Spleen (tissue), 11 donors: ENCODE results near the gene PLEKHJ1. TPM values are rescaled to one million over a fixed set of nuclear protein-coding genes. Genes with fewer than 3 reads are reported as not detected.

Source experiments
- DNase-seq: peaks from one replicate; pipeline ENCODE4 v3.0.0-alpha.2; 2020
- H3K27ac ChIP-seq, 8 donors: fragments of 200-600 bp; sonication (generic) in 7 of 8; 1 replicate in 4 of 8; 2 replicates in 4 of 8; pipeline versions ENCODE4 v1.5.0 to v1.8.0; 2016 to 2021; ENCODE audit warnings: inconsistent platforms in 4 of 8, mild to moderate bottlenecking in 4 of 8, moderate library complexity in 1 of 8
- H3K27me3 ChIP-seq, 7 donors: fragments of 200-600 bp; sonication (generic) in 6 of 7; replicated peaks in 1 of 7; 1 replicate in 4 of 7; 2 replicates in 3 of 7; pipeline versions ENCODE4 v1.5.0 to v1.8.0; 2016 to 2021; ENCODE audit warnings: inconsistent platforms in 3 of 7, mild to moderate bottlenecking in 1 of 7
- H3K36me3 ChIP-seq, 6 donors: fragments of 200-600 bp; sonication (generic) in 5 of 6; 1 replicate in 4 of 6; 2 replicates in 2 of 6; pipeline versions ENCODE4 v1.5.0 to v1.8.0; 2016 to 2021; ENCODE audit warnings: inconsistent platforms in 2 of 6
- H3K4me1 ChIP-seq, 6 donors: fragments of 200-600 bp; sonication (generic) in 5 of 6; 1 replicate in 3 of 6; 2 replicates in 3 of 6; pipeline versions ENCODE4 v1.5.0 to v1.8.0; 2016 to 2021; ENCODE audit warnings: inconsistent platforms in 3 of 6
- H3K4me3 ChIP-seq, 8 donors: fragments of 200-600 bp; sonication (generic) in 7 of 8; 1 replicate in 4 of 8; 2 replicates in 4 of 8; pipeline versions ENCODE4 v1.5.0 to v1.8.0; 2016 to 2021; ENCODE audit warnings: inconsistent platforms in 4 of 8, mild to moderate bottlenecking in 4 of 8, moderate library complexity in 2 of 8
- H3K9me3 ChIP-seq, 8 donors: fragments of 200-600 bp; sonication (generic) in 7 of 8; 1 replicate in 4 of 8; 2 replicates in 4 of 8; pipeline versions ENCODE4 v1.5.0 to v1.8.0; 2016 to 2021; ENCODE audit warnings: inconsistent platforms in 4 of 8
- CTCF ChIP-seq, 11 experiments: fragments of 200-600 bp in 7 of 11; fragments of 450-650 bp in 4 of 11; sonication (generic) in 4 of 11; IDR thresholded peaks in 8 of 11; conservative IDR thresholded peaks in 3 of 11; 1 replicate in 7 of 11; 2 replicates in 4 of 11; pipeline versions ENCODE4 v1.4.0 to v1.8.0; 2016 to 2021; ENCODE audit warnings: antibody characterized with exemption in 11 of 11, inconsistent platforms in 4 of 11, mild to moderate bottlenecking in 1 of 11
- POLR2A ChIP-seq, 3 donors: fragments of 450-650 bp; IDR thresholded peaks; one replicate each; pipeline ENCODE4 v1.5.1; 2017; ENCODE audit warnings: antibody characterized with exemption in 3 of 3, mild to moderate bottlenecking in 1 of 3
- POLR2AphosphoS5 ChIP-seq, 3 donors: sonication (generic); formaldehyde crosslinking; IDR thresholded peaks; one replicate each; pipeline ENCODE4 v1.5.1; 2017; ENCODE audit warnings: antibody characterized with exemption in 3 of 3
- WGBS, 5 donors: extraction: QIAGEN DNeasy Blood & Tissue Kit in 3 of 5; methylation state at CpG; one replicate each; pipeline versions ENCODE4 v1.1.5 to v1.1.7; 2013 to 2018; 5-methylcytosine and 5-hydroxymethylcytosine counted together
- intact Hi-C: fragments of 100-400 bp; cut with DNase I; formaldehyde crosslinking; loops from one replicate; pipeline ENCODE4 v1.15.0; 2023; ENCODE audit warnings: low total_unique reads
- polyA plus RNA-seq, 3 donors: library from polyadenylated mRNA; stranded (reverse); fragments of 200-250 nt; gene quantifications; one replicate each; pipeline ENCODE4 v1.2.1, GENCODE V29; 2013
- total RNA-seq, 7 donors: library from RNA; depleted of rRNA in 3 of 7; stranded (reverse); fragments of >200 nt in 3 of 7; fragmentation: NEBNext Ultra II Directional in 4 of 7; extraction: Animal tissue kit (Norgen Biotek cat#: 25700) in 4 of 7; gene quantifications; one replicate each; pipeline versions ENCODE4 v1.1.0 to v1.2.1, GENCODE V29; 2016 to 2021
- donor health status: healthy with polysubstance abuse.
- donor health status: DM: no; HTN: no; CAD: no; lungs with moderate emphysema.
- donor health status: DM: no; HTN: no; CAD: no.
- donor health status: Bipolar disorder and iron deficiency.
- donor health status: healthy.
- donor health status: DM: no; HTN: no; CAD: no.
- donor health status: DM: yes; HTN: yes; CAD: no.

The PLEKHJ1 gene
- total and polyA plus RNA-seq, 10 donors: 37.7 to 117 (median 57.4) TPM

GRCh38 chr19:2231621-2232221 is 4.4 kb downstream of the PLEKHJ1 start:
- Histone ChIP-seq H3K9me3 (no peaks in the 10 kb centered on the region), H3K27ac (peak overlapping the region in 5 of 8 donors; percentile 4 to 51 (median 21)), H3K4me3 (no peak overlapping the region), H3K27me3 (no peaks in the 10 kb centered on the region), H3K4me1 (peaks cover 9 to 65% (median 27%) of the 10 kb centered on the region in 6 donors), H3K36me3 (peaks cover 0 to 78% (median 63%) of the 10 kb centered on the region in 6 donors)
- intact Hi-C loops: loop anchor here (10.0 kb wide), 1 partner anchor 67 kb away; the partner anchor contains the start of gene DOT1L
- DNase-seq: no peak
- 83 to 87% (median 85%) methylated on average over 12 to 21 of the region's 21 CpGs for WGBS, 5 donors
- peak; percentile 17 to 68 (median 30) for TF ChIP-seq POLR2AphosphoS5 (IDR thresholded peaks at IDR 0.05)
- TF ChIP-seq CTCF (IDR thresholded peaks at IDR 0.05 in 8 of 11, conservative IDR thresholded peaks at IDR 0.05 in 3 of 11): no peak

GRCh38 chr19:2230807-2231533 is 5.2 kb downstream of the PLEKHJ1 start:
- Histone ChIP-seq H3K27me3 (no peaks in the 10 kb centered on the region), H3K9me3 (no peaks in the 10 kb centered on the region), H3K4me1 (peaks cover 9 to 65% (median 27%) of the 10 kb centered on the region in 6 donors), H3K27ac (peak overlapping the region in 4 of 8 donors; percentile 11 to 51 (median 22)), H3K4me3 (no peak overlapping the region), H3K36me3 (peaks cover 0 to 86% (median 70%) of the 10 kb centered on the region in 6 donors)
- TF ChIP-seq POLR2AphosphoS5 (IDR thresholded peaks at IDR 0.05): peak; percentile 3 to 53 (median 28)
- no peak for TF ChIP-seq POLR2A (IDR thresholded peaks at IDR 0.05)
- no peak for TF ChIP-seq CTCF (IDR thresholded peaks at IDR 0.05 in 8 of 11, conservative IDR thresholded peaks at IDR 0.05 in 3 of 11)
- no peak for DNase-seq
- intact Hi-C loops: loop anchor here (10.0 kb wide), 1 partner anchor 66 kb away; the partner anchor contains the start of gene DOT1L
- 64 to 90% (median 78%) methylated on average over 6 to 12 of the region's 12 CpGs for WGBS, 5 donors

- Histone ChIP-seq H3K36me3 (peaks cover 0 to 94% (median 78%) of the 10 kb centered on the region in 6 donors), H3K9me3 (no peaks in the 10 kb centered on the region), H3K27ac (no peak overlapping the region), H3K27me3 (no peaks in the 10 kb centered on the region), H3K4me1 (peaks cover 5 to 65% (median 22%) of the 10 kb centered on the region in 6 donors), H3K4me3 (no peak overlapping the region)
- WGBS, 5 donors: 93 to 95% (median 95%) methylated on average over 43 of the region's 43 CpGs
- intact Hi-C loops: loop anchor here (10.0 kb wide), 1 partner anchor 65 kb away; the partner anchor contains the start of gene DOT1L
- DNase-seq: no peak
- no peak for TF ChIP-seq CTCF (IDR thresholded peaks at IDR 0.05 in 8 of 11, conservative IDR thresholded peaks at IDR 0.05 in 3 of 11)
- peak in 2 of 3 donors; percentile 37 to 58 for TF ChIP-seq POLR2AphosphoS5 (IDR thresholded peaks at IDR 0.05)
- no peak for TF ChIP-seq POLR2A (IDR thresholded peaks at IDR 0.05)
These were observed 6.0 kb downstream of the PLEKHJ1 start for GRCh38 chr19:2230033-2230531.
